ENCODE data around the gene ZNF319. TPM values are rescaled to one million over a fixed set of nuclear protein-coding genes. Genes with fewer than 3 reads are reported as not detected.
A peak's percentile ranks its signal among the peaks of the same experiment; 100 is the strongest.

Gene ZNF319
- total and polyA plus RNA-seq, 2 experiments from 2014 or later, result 1.7 to 10.0 TPM

GRCh38 chr16:58027161-58027915, 26.9 kb upstream of the ZNF319 start (continued):
- TF ChIP-seq ZNF331 (CRISPR knock-in tag; IDR thresholded peaks at IDR 0.05; ENCODE audit: low read depth), result no peak

GRCh38 chr16:58026705-58027160, 26.3 kb upstream of the ZNF319 start:
- Histone ChIP-seq H3K27ac (ENCODE audit: low read depth) (no peak overlapping the region), H2AFZ (no peak overlapping the region), H3K36me3 (ENCODE audit: insufficient read depth) (no peaks in the 10 kb centered on the region; the same call in 1 of the 2 replicates), H3K79me2 (replicated peaks; ENCODE audit: insufficient read depth) (peaks cover 39% of the 10 kb centered on the region), H3K4me2 (peak overlapping the region; percentile 94), H3K4me1 (ENCODE audit: insufficient read depth) (peaks cover 45% of the 10 kb centered on the region), H3K4me3 (peak overlapping the region; percentile 96), H3K27me3 (ENCODE audit: insufficient read depth) (peaks cover 5% of the 10 kb centered on the region; the same call in 1 of the 2 replicates), H4K20me1 (replicated peaks; ENCODE audit: insufficient read depth) (peaks cover 2% of the 10 kb centered on the region; the same call in 1 of the 2 replicates), H3K9me2 (ENCODE audit: insufficient read depth) (no peaks in the 10 kb centered on the region), H3F3A (replicated peaks; ENCODE audit: low read depth) (peaks cover 7% of the 10 kb centered on the region; the same call in 1 of the 2 replicates)
- Mint-ChIP-seq H3K4me3 (peak overlapping the region; percentile 76), H3K36me3 (ENCODE audit: low read depth) (peaks cover 9% of the 10 kb centered on the region; the same call in 2 of the 3 replicates), H3K27ac (no peak overlapping the region), H3K4me1 (peaks cover 56% of the 10 kb centered on the region), H3K9me3 (no peaks in the 10 kb centered on the region), H3K27me3 (ENCODE audit: insufficient read depth, low read depth, poor library complexity) (peaks cover 14% of the 10 kb centered on the region)
- peak; percentile 18 for TF ChIP-seq JUNB (IDR thresholded peaks at IDR 0.05; ENCODE audit: unreplicated experiment)
- TF ChIP-seq REST (IDR thresholded peaks at IDR 0.05; ENCODE audit: unreplicated experiment), result no peak
- ATAC-seq (peak; percentile 3), DNase-seq (ENCODE audit: low spot score) (peak; percentile 52)

- no peak for TF ChIP-seq STAT1 (IDR thresholded peaks at IDR 0.05; ENCODE audit: unreplicated experiment)
- peak; percentile 74 for TF ChIP-seq JUNB (IDR thresholded peaks at IDR 0.05; ENCODE audit: unreplicated experiment)
- Histone ChIP-seq H4K20me1 (replicated peaks; ENCODE audit: insufficient read depth) (peaks cover 2% of the 10 kb centered on the region; the same call in 1 of the 2 replicates), H3K27me3 (ENCODE audit: insufficient read depth) (peaks cover 5% of the 10 kb centered on the region; the same call in 1 of the 2 replicates), H3K4me3 (peak overlapping the region; percentile 96), H3K36me3 (ENCODE audit: insufficient read depth) (no peaks in the 10 kb centered on the region; the same call in 1 of the 2 replicates), H3K9me2 (ENCODE audit: insufficient read depth) (no peaks in the 10 kb centered on the region), H3F3A (replicated peaks; ENCODE audit: low read depth) (peaks cover 7% of the 10 kb centered on the region; the same call in 1 of the 2 replicates), H3K27ac (ENCODE audit: low read depth) (no peak overlapping the region), H3K79me2 (replicated peaks; ENCODE audit: insufficient read depth) (peaks cover 39% of the 10 kb centered on the region), H2AFZ (no peak overlapping the region), H3K4me2 (peak overlapping the region; percentile 94), H3K4me1 (ENCODE audit: insufficient read depth) (peaks cover 45% of the 10 kb centered on the region)
- ATAC-seq, result peak; percentile 6
- Mint-ChIP-seq H3K36me3 (ENCODE audit: low read depth) (peaks cover 9% of the 10 kb centered on the region; the same call in 2 of the 3 replicates), H3K4me3 (peak overlapping the region; percentile 76), H3K9me3 (no peaks in the 10 kb centered on the region), H3K27ac (no peak overlapping the region), H3K27me3 (ENCODE audit: insufficient read depth, low read depth, poor library complexity) (peaks cover 12% of the 10 kb centered on the region), H3K4me1 (peaks cover 53% of the 10 kb centered on the region)
- peak; percentile 64 for DNase-seq (ENCODE audit: low spot score)
Observed at GRCh38 chr16:58026139-58026704, 25.8 kb upstream of the ZNF319 start.
